ENCODE data around the gene MLLT3. TPM values are rescaled to one million over a fixed set of nuclear protein-coding genes. Genes with fewer than 3 reads are reported as not detected.

Gene MLLT3
- total and polyA plus RNA-seq, 2 donors (not counting 3 experiments of a cell fraction or from before 2014, with no cell fraction given), result 6.1 to 10.0 TPM

- H3K27ac ChIP-seq (ENCODE audit: insufficient read depth, low read depth, low read length), result no peak overlapping the region
- H3K9me1 ChIP-seq (replicated peaks; ENCODE audit: control insufficient read depth, extremely low read depth, insufficient read depth, low read length), result no peaks in the 10 kb centered on the region
- no peaks in the 10 kb centered on the region for H3K4me1 ChIP-seq (ENCODE audit: control insufficient read depth, extremely low read depth, insufficient read depth, low read length)
- no peaks in the 10 kb centered on the region for H4K20me1 ChIP-seq (replicated peaks; ENCODE audit: control insufficient read depth, extremely low read depth, insufficient read depth, low read length)
- no peaks in the 10 kb centered on the region for H3K27me3 ChIP-seq (ENCODE audit: control insufficient read depth in 2 of 2, insufficient read depth in 2 of 2, low read length in 2 of 2)
- FAIRE-seq, result no peak
- no peak overlapping the region for H3K4me3 ChIP-seq (replicated peaks in 1 of 3; ENCODE audit: insufficient read depth in 1 of 3, low read depth in 1 of 3, low read length in 3 of 3)
- no peaks in the 10 kb centered on the region for H3K79me2 ChIP-seq (ENCODE audit: control insufficient read depth, insufficient read depth, low read length)
- dilution Hi-C loops (cut with MboI; ENCODE audit: extremely low pct_ligation_motif_present, low sequenced_read_pairs), result no loop called here
- intact Hi-C loops (cut with micrococcal nuclease), result no loop called here
- H2AFZ ChIP-seq (ENCODE audit: low read depth, low read length), result no peak overlapping the region
- ChIA-PET POLR2A (no interaction called here), CTCF (no interaction called here)
- BruUV-seq (replicated peaks), result no TSS peak
- no peaks in the 10 kb centered on the region for H3K9me3 ChIP-seq (replicated peaks; ENCODE audit: control insufficient read depth, insufficient read depth, low read length)
- no peak overlapping the region for H3K9ac ChIP-seq (replicated peaks; ENCODE audit: extremely low read depth, insufficient read depth, low read length)
- no peak for TF ChIP-seq MYC (IDR thresholded peaks at IDR 0.05; ENCODE audit: low read depth, low read length)
- TF ChIP-seq GATA2 (IDR thresholded peaks at IDR 0.05; ENCODE audit: insufficient read depth, insufficient read length, low read depth, low read length), result no peak
- TF ChIP-seq, protein P1, sequence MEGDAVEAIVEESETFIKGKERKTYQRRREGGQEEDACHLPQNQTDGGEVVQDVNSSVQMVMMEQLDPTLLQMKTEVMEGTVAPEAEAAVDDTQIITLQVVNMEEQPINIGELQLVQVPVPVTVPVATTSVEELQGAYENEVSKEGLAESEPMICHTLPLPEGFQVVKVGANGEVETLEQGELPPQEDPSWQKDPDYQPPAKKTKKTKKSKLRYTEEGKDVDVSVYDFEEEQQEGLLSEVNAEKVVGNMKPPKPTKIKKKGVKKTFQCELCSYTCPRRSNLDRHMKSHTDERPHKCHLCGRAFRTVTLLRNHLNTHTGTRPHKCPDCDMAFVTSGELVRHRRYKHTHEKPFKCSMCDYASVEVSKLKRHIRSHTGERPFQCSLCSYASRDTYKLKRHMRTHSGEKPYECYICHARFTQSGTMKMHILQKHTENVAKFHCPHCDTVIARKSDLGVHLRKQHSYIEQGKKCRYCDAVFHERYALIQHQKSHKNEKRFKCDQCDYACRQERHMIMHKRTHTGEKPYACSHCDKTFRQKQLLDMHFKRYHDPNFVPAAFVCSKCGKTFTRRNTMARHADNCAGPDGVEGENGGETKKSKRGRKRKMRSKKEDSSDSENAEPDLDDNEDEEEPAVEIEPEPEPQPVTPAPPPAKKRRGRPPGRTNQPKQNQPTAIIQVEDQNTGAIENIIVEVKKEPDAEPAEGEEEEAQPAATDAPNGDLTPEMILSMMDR (IDR thresholded peaks at IDR 0.05; ENCODE audit: extremely low read depth in 1 of 2, insufficient read depth in 1 of 2, low read depth in 1 of 2, low read length in 2 of 2), result no peak
- no peak for TF ChIP-seq EZH2 (IDR thresholded peaks at IDR 0.05; ENCODE audit: borderline replicate concordance, low read depth, low read length, severe bottlenecking)
- TF ChIP-seq POLR2AphosphoS5 (IDR thresholded peaks at IDR 0.05; ENCODE audit: insufficient read depth, low read depth, low read length), result no peak
- no peak for TF ChIP-seq POLR2A (IDR thresholded peaks at IDR 0.05; ENCODE audit: low read depth, low read length)
- TF ChIP-seq FOS (IDR thresholded peaks at IDR 0.05; ENCODE audit: borderline replicate concordance, insufficient read depth, low read length), result no peak
- no peak for TF ChIP-seq MAX (IDR thresholded peaks at IDR 0.05; ENCODE audit: insufficient read depth, insufficient read length)
- H3K36me3 ChIP-seq (ENCODE audit: control insufficient read depth in 2 of 2, extremely low read depth in 1 of 2, insufficient read depth in 2 of 2, low read length in 2 of 2), result no peaks in the 10 kb centered on the region
- no peak overlapping the region for H3K4me2 ChIP-seq (ENCODE audit: insufficient read depth, low read length)
- no peak for DNase-seq (ENCODE audit: low read depth, low spot score)
These were observed 305.9 kb downstream of the MLLT3 start for GRCh38 chr9:20316372-20316771.

Data from endothelial cell of umbilical vein (primary cell).